HepG2 (cell line): ENCODE data around the gene NOTCH3. TPM values are rescaled to one million over a fixed set of nuclear protein-coding genes. Genes with fewer than 3 reads are reported as not detected.

ENCODE experiments used
- ATM ChIP-seq: fragments of 450-650 bp; IDR thresholded peaks from 2 replicates; pipeline ENCODE4 v1.7.1; 2017; ENCODE audit warnings: mild to moderate bottlenecking, borderline replicate concordance
- CREM ChIP-seq, 2 experiments: sonication (generic) in 1 of 2; formaldehyde crosslinking in 1 of 2; IDR thresholded peaks; 2 replicates each; pipeline versions ENCODE4 v1.4.0 to v1.6.1; 2016 to 2020; ENCODE audit warnings: antibody characterized with exemption in 1 of 2, mild to moderate bottlenecking in 1 of 2, missing genetic modification reagents in 1 of 2
- DNMT3B ChIP-seq: conservative IDR thresholded peaks from 2 replicates; pipeline ENCODE4 v1.6.1; 2016; ENCODE audit warnings: missing biosample characterization, control low read depth
- FOXP1 ChIP-seq, 2 experiments: fragments of 450-650 bp in 1 of 2; IDR thresholded peaks; 2 replicates each; pipeline ENCODE4 v1.6.1; 2017 to 2018; ENCODE audit warnings: antibody characterized with exemption in 1 of 2
- GFI1 ChIP-seq: sonication (generic); formaldehyde crosslinking; IDR thresholded peaks from 2 replicates; pipeline ENCODE4 v1.5.0; 2020; ENCODE audit warnings: missing genetic modification reagents, mild to moderate bottlenecking, borderline replicate concordance
- MBNL3 ChIP-seq: fragments of 250-450 bp; sonication (Bioruptor Pico); conservative IDR thresholded peaks from 2 replicates; pipeline ENCODE4 v1.8.0; 2022; ENCODE audit warnings: mild to moderate bottlenecking, inconsistent platforms
- MED13 ChIP-seq: sonication (generic); formaldehyde crosslinking; IDR thresholded peaks from 2 replicates; pipeline ENCODE4 v1.5.0; 2020; ENCODE audit warnings: missing genetic modification reagents
- MED8 ChIP-seq: sonication (generic); formaldehyde crosslinking; IDR thresholded peaks from 2 replicates; pipeline ENCODE4 v1.8.1; 2023; ENCODE audit warnings: mild to moderate bottlenecking, missing genetic modification reagents; ENCODE audit not compliant: insufficient replicate concordance
- MLLT10 ChIP-seq: sonication (generic); formaldehyde crosslinking; IDR thresholded peaks from 2 replicates; pipeline ENCODE4 v1.4.0; 2020; ENCODE audit warnings: missing genetic modification reagents
- NCOA1 ChIP-seq: sonication (generic); formaldehyde crosslinking; IDR thresholded peaks from 2 replicates; pipeline ENCODE4 v1.9.0; 2021; ENCODE audit warnings: missing genetic modification reagents
- PHF5A ChIP-seq: IDR thresholded peaks from one replicate; pipeline ENCODE4 v1.6.1; 2018; ENCODE audit warnings: low read depth, missing genetic modification reagents; ENCODE audit not compliant: unreplicated experiment
- RFXANK ChIP-seq: IDR thresholded peaks from 2 replicates; pipeline ENCODE4 v1.6.1; 2016
- RXRB ChIP-seq: IDR thresholded peaks from 2 replicates; pipeline ENCODE4 v1.6.1; 2016; ENCODE audit warnings: borderline replicate concordance, missing genetic modification reagents, missing compliant biosample characterization
- SATB2 ChIP-seq: sonication (generic); formaldehyde crosslinking; IDR thresholded peaks from 2 replicates; pipeline ENCODE4 v1.5.0; 2020; ENCODE audit warnings: missing genetic modification reagents
- TAF1 ChIP-seq: sonication (generic); formaldehyde crosslinking; IDR thresholded peaks from 2 replicates; pipeline ENCODE4 v1.4.0; 2020; ENCODE audit warnings: missing genetic modification reagents
- TBX3 ChIP-seq: fragments of 450-650 bp; IDR thresholded peaks from 2 replicates; pipeline ENCODE4 v1.6.1; 2017; ENCODE audit warnings: antibody characterized with exemption, mild to moderate bottlenecking, inconsistent platforms, borderline replicate concordance
- TCF7 ChIP-seq: sonication (generic); IDR thresholded peaks from 2 replicates; pipeline ENCODE4 v1.6.1; 2016; ENCODE audit warnings: antibody characterized with exemption, low read depth
- ZNF20 ChIP-seq: sonication (generic); formaldehyde crosslinking; IDR thresholded peaks from 2 replicates; pipeline ENCODE4 v1.4.0; 2020; ENCODE audit warnings: mild to moderate bottlenecking, moderate library complexity, missing genetic modification reagents
- ZNF530 ChIP-seq: sonication (generic); formaldehyde crosslinking; IDR thresholded peaks from 2 replicates; pipeline ENCODE4 v1.5.0; 2020; ENCODE audit warnings: low read depth, mild to moderate bottlenecking, missing genetic modification reagents
- ZNF615 ChIP-seq: sonication (generic); formaldehyde crosslinking; IDR thresholded peaks from 2 replicates; pipeline ENCODE4 v1.5.0; 2020; ENCODE audit warnings: mild to moderate bottlenecking, missing genetic modification reagents, borderline replicate concordance
- ZNF777 ChIP-seq: sonication (generic); formaldehyde crosslinking; IDR thresholded peaks from 2 replicates; pipeline ENCODE4 v1.4.0; 2020; ENCODE audit warnings: missing genetic modification reagents
- polyA plus RNA-seq, 8 experiments: library from polyadenylated mRNA; depleted of rRNA in 3 of 8; stranded (reverse) in 7 of 8; unstranded in 1 of 8; fragments of >200 nt; fragmentation: Illumina TruSeq in 4 of 8; extraction: Trizol in 4 of 8; gene quantifications; 2 replicates each; pipeline versions ENCODE4 v1.2.1 to v1.2.3, GENCODE V29; 2011 to 2016; ENCODE audit warnings: low read depth in 4 of 8, missing spikeins in 1 of 8, mixed read lengths in 1 of 8; ENCODE audit not compliant: insufficient read depth in 1 of 8
- total RNA-seq, 5 experiments: library from RNA; depleted of rRNA; stranded (reverse); fragments of >200 nt; fragmentation: Illumina TruSeq; extraction: Trizol; gene quantifications; 2 replicates each; pipeline ENCODE4 v1.2.3, GENCODE V29; 2016; ENCODE audit warnings: low read depth in 1 of 5
- TF ChIP-seq, protein P1 (sequence below): sonication (generic); formaldehyde crosslinking; IDR thresholded peaks from 2 replicates; pipeline ENCODE4 v1.5.0; 2020; ENCODE audit warnings: mild to moderate bottlenecking, missing genetic modification reagents, borderline replicate concordance
- TF ChIP-seq, protein P2 (sequence below): IDR thresholded peaks from 2 replicates; pipeline ENCODE4 v1.6.1; 2016; ENCODE audit warnings: mild to moderate bottlenecking, missing biosample characterization, missing genetic modification reagents

Gene NOTCH3
- total and polyA plus RNA-seq, 2 of the 13 experiments (the other 11 are each of a cell fraction or from before 2014, with no cell fraction given): 0.09 to 0.28 TPM

DNA sequence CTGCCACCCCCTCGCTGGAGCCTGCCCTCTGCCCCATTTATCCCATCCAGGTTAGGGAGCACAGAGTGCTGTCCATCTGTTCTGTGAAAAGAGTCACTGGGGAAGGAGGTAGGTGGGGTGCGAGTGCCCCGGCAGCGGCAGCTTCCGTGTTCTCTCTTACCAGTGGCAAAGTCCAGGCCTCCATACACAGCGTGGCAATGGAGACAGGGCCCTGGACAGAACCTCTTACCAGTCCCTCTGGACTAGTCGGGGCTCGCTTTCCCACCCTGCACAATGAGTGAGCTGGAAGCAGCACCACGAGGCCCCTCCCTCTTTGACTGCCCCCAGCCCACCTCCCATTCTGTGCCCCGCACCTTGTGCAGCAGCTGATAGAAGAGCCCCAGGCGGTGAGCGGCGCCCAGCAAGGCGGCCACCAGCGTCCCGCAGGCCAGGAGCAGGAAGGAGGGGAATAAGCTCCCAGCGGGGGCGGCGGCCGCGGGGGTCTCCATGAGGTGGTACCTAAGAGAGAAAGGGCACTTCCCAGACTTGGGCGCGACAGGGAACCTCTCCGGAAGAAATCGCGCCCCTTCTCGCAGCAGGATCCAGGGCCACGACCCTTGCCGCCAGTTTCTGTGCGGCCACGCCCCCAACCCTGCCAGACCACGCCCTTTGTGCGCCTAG, 76.1 kb downstream of the NOTCH3 start (continued):
- TF ChIP-seq, protein P1, sequence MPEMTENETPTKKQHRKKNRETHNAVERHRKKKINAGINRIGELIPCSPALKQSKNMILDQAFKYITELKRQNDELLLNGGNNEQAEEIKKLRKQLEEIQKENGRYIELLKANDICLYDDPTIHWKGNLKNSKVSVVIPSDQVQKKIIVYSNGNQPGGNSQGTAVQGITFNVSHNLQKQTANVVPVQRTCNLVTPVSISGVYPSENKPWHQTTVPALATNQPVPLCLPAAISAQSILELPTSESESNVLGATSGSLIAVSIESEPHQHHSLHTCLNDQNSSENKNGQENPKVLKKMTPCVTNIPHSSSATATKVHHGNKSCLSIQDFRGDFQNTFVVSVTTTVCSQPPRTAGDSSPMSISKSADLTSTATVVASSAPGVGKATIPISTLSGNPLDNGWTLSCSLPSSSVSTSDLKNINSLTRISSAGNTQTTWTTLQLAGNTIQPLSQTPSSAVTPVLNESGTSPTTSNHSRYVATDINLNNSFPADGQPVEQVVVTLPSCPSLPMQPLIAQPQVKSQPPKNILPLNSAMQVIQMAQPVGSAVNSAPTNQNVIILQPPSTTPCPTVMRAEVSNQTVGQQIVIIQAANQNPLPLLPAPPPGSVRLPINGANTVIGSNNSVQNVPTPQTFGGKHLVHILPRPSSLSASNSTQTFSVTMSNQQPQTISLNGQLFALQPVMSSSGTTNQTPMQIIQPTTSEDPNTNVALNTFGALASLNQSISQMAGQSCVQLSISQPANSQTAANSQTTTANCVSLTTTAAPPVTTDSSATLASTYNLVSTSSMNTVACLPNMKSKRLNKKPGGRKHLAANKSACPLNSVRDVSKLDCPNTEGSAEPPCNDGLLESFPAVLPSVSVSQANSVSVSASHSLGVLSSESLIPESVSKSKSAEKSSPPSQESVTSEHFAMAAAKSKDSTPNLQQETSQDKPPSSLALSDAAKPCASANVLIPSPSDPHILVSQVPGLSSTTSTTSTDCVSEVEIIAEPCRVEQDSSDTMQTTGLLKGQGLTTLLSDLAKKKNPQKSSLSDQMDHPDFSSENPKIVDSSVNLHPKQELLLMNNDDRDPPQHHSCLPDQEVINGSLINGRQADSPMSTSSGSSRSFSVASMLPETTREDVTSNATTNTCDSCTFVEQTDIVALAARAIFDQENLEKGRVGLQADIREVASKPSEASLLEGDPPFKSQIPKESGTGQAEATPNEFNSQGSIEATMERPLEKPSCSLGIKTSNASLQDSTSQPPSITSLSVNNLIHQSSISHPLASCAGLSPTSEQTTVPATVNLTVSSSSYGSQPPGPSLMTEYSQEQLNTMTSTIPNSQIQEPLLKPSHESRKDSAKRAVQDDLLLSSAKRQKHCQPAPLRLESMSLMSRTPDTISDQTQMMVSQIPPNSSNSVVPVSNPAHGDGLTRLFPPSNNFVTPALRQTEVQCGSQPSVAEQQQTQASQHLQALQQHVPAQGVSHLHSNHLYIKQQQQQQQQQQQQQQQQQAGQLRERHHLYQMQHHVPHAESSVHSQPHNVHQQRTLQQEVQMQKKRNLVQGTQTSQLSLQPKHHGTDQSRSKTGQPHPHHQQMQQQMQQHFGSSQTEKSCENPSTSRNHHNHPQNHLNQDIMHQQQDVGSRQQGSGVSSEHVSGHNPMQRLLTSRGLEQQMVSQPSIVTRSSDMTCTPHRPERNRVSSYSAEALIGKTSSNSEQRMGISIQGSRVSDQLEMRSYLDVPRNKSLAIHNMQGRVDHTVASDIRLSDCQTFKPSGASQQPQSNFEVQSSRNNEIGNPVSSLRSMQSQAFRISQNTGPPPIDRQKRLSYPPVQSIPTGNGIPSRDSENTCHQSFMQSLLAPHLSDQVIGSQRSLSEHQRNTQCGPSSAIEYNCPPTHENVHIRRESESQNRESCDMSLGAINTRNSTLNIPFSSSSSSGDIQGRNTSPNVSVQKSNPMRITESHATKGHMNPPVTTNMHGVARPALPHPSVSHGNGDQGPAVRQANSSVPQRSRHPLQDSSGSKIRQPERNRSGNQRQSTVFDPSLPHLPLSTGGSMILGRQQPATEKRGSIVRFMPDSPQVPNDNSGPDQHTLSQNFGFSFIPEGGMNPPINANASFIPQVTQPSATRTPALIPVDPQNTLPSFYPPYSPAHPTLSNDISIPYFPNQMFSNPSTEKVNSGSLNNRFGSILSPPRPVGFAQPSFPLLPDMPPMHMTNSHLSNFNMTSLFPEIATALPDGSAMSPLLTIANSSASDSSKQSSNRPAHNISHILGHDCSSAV (CRISPR knock-in tag): no peak
- TF ChIP-seq MED13 (CRISPR knock-in tag) (no peak), ZNF20 (CRISPR knock-in tag) (no peak), TBX3 (no peak), DNMT3B (CRISPR knock-in tag) (no peak), NCOA1 (CRISPR knock-in tag) (no peak), GFI1 (CRISPR knock-in tag) (no peak), ZNF530 (CRISPR knock-in tag) (no peak), ATM (no peak), RXRB (CRISPR knock-in tag) (no peak), RFXANK (CRISPR knock-in tag) (no peak), TAF1 (peak; percentile 55; the same call in 1 of the 2 replicates), PHF5A (CRISPR knock-in tag) (no peak), CREM (IDR thresholded peaks at IDR 0.05) (no peak), CREM (CRISPR knock-in tag; IDR thresholded peaks at IDR 0.05) (no peak), ZNF615 (CRISPR knock-in tag) (no peak), TCF7 (no peak), MED8 (no peak), MLLT10 (no peak), ZNF777 (CRISPR knock-in tag) (no peak; the same call in 1 of the 2 replicates), MBNL3 (CRISPR knock-in tag) (no peak), SATB2 (no peak), FOXP1 (IDR thresholded peaks at IDR 0.05) (no peak), FOXP1 (CRISPR knock-in tag; IDR thresholded peaks at IDR 0.05) (no peak)
- TF ChIP-seq, protein P2, sequence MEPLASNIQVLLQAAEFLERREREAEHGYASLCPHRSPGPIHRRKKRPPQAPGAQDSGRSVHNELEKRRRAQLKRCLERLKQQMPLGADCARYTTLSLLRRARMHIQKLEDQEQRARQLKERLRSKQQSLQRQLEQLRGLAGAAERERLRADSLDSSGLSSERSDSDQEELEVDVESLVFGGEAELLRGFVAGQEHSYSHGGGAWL (CRISPR knock-in tag): no peak
